Right lobe of liver (tissue), 4 donors: Measurements from ENCODE around the gene LEP.

ENCODE experiments used
- POLR2A ChIP-seq: fragments of 450-650 bp; IDR thresholded peaks from one replicate; pipeline ENCODE4 v1.6.1; 2017; ENCODE audit warnings: antibody characterized with exemption, mild to moderate bottlenecking
- TF ChIP-seq, protein P1 (sequence below), 4 donors: fragments of 200-600 bp in 3 of 4; fragments of 450-650 bp in 1 of 4; IDR thresholded peaks; one replicate each; pipeline versions ENCODE4 v1.5.1 to v1.8.0; 2016 to 2022; ENCODE audit warnings: antibody characterized with exemption in 4 of 4, mild to moderate bottlenecking in 2 of 4
- donor health status: DM: no; HTN: no; CAD: no.
- donor health status: DM: no; HTN: no; CAD: no.
- donor health status: DM: no; HTN: yes; CAD: no.

DNA sequence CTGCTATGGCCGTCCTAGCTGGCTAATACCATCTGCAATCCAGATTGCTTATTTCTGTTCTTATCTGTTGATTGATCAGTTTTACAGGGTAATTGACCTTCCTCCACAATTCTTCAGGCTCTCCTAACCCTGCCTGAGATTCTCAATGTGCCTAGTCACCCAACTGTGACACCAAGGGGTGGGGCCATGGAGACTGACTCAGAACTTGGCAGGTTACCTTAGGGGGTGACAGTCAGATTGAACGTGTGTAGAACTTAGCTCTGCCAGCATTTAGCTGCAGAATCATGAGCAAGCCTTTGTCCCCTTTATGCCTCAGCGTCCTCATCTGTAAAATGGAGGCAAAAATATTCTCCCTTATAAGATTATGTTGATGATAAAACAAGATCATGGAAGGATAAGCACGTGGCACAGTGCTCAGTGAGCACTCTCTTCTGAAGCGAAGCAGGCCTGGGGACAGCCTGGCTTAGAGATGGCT, 19.1 kb upstream of the LEP start:
- TF ChIP-seq, protein P1, sequence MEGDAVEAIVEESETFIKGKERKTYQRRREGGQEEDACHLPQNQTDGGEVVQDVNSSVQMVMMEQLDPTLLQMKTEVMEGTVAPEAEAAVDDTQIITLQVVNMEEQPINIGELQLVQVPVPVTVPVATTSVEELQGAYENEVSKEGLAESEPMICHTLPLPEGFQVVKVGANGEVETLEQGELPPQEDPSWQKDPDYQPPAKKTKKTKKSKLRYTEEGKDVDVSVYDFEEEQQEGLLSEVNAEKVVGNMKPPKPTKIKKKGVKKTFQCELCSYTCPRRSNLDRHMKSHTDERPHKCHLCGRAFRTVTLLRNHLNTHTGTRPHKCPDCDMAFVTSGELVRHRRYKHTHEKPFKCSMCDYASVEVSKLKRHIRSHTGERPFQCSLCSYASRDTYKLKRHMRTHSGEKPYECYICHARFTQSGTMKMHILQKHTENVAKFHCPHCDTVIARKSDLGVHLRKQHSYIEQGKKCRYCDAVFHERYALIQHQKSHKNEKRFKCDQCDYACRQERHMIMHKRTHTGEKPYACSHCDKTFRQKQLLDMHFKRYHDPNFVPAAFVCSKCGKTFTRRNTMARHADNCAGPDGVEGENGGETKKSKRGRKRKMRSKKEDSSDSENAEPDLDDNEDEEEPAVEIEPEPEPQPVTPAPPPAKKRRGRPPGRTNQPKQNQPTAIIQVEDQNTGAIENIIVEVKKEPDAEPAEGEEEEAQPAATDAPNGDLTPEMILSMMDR (IDR thresholded peaks at IDR 0.05): no peak
- no peak for TF ChIP-seq POLR2A
